NOMO-1 (cell line): ENCODE data around the gene APOBR.
A peak's percentile ranks its signal among the peaks of the same experiment; 100 is the strongest.
"Not testable (repeated sequence)": the region's sequence is repeated elsewhere in the genome, so short reads cannot be mapped to it uniquely, and the experiment has no call there.

Experiments
- DNase-seq, 2 experiments: peaks; one replicate each; lab custom pipeline; 2025; ENCODE audit not compliant: unreplicated experiment in 2 of 2; lab: John Stamatoyannopoulos, UW

The APOBR gene, protein sequence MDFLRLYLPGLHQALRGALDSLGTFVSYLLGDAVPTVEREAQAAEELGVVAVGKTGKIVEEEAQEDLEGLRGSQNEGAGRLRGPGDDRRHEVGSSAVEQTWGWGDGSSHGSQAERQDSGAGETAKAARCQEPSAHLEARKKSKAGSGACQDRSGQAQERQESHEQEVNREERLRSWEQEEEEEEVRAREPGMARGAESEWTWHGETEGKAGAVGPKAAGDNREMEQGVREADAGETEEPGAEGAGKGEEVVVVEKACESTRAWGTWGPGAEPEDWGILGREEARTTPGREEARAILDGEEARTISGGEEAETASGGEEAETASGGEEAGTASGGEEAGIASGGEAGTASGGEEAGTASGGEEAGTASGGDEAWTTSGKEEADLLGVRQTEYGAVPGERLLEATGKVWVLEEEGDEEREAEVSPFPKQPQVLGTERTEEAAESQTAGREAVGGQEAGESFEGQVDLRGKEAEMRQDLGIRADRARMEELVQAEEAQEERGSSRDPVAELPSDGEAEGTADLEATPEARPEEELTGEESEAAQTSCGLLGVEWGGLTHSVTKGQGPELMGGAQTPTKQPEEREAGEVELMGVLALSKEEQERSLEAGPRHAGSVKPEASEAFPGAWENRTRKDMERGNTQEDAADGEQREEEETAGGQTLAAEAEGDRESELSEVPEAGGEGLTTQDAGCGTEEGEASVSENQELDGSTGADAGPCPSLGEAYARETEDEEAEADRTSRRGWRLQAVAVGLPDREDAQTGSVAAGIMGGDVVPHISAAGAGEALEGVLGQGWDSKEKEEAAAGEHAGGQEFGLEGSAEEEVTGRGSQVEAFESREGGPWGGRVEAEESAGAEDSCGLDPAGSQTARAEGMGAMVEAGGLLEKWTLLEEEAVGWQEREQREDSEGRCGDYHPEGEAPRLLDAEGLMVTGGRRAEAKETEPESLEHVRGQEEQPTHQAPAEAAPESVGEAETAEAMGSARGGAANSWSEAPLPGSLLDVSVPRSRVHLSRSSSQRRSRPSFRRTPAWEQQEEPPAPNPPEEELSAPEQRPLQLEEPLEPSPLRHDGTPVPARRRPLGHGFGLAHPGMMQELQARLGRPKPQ

GRCh38 chr16:28494121-28494851 lies at the start of gene APOBR:
TSS of gene APOBR (plus strand) at chr16:28494643. CDS start at chr16:28494682, 39 bp downstream.
- peak; percentile 98 to 99 for DNase-seq

DNA sequence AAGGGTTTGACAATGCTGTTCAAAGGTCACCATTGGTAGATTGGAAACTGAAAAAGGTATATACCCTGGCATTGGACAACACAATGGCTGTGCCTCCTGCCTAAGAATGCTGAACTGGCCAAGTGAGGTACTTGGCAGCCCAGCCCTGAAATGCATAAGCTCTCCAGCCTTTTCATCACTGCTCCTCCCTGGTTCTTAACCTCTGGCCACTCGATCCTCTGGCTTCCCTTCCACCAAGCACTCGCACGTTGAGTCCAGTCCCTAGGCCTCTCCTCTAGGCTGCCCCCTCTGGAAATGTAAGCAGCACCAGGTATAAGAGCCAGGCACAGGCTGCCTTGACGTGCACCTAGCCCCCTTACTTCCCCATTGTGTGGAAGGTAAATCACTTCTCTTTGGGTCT lies 48.1 kb upstream of the APOBR start:
- not testable (repeated sequence) for DNase-seq

DNA sequence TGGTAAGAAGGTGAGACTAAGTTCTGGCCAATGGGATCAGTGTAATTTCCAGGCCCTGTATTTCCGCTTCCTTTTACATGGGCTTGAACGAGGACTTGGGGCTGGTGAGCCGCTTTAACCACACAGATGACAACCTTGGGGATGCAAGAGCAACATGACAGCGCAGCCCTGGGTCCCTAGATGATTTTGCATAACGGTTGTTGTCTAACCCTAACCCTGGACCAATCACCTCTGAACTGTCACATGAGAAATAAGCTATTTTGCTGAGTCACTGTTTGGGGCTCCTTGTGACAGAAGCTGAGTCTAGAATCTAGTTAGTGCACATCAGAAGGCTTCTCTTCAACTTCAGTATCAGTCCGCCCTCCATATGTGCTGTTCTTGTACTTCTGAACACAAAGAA lies 47.4 kb upstream of the APOBR start:
- DNase-seq = not testable (repeated sequence)

DNA sequence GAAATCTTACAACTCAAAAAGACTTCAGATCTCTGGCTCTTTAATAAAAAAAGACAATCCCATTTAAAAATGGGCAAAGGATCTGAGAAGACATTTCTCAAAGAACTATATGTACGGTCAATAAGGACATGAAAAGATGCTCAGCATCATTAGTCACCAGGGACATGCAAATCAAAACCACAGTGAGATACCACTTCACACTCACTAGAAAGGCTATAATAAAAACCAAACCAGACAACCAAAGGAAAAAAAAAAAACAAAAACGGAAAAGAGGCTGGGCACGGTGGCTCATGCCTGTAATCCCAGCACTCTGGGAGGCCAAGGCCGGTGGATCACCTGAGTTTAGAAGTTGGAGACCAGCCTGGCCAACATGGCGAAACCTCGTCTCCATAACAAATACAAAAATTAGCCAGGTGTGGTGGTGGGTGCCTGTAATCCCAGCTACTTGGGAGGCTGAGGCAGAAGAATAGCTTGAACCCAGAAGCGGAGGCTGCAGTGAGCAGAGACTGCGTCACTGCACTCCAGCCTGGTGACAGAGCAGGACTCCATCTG lies 20.7 kb upstream of the APOBR start:
- no peak for DNase-seq

DNA sequence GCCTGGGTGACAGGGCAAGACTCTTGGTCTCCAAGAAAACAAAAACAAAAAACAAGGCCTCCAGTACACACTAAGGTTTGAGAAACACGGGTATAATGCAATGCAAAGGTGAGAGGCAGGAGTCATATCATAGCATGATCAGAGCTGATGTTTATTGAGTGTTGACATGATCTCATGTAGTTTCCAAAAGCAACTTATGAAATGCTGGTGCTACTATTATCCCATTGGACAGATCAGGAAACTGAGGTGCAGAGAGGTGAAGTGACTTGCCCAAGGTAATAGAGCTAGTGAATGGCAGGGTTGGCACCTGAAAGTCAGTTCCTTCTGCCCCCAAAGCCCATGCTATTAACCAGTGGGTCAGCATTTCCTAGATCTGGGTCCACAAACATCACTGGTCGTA lies 19.2 kb upstream of the APOBR start:
- DNase-seq = no peak

DNA sequence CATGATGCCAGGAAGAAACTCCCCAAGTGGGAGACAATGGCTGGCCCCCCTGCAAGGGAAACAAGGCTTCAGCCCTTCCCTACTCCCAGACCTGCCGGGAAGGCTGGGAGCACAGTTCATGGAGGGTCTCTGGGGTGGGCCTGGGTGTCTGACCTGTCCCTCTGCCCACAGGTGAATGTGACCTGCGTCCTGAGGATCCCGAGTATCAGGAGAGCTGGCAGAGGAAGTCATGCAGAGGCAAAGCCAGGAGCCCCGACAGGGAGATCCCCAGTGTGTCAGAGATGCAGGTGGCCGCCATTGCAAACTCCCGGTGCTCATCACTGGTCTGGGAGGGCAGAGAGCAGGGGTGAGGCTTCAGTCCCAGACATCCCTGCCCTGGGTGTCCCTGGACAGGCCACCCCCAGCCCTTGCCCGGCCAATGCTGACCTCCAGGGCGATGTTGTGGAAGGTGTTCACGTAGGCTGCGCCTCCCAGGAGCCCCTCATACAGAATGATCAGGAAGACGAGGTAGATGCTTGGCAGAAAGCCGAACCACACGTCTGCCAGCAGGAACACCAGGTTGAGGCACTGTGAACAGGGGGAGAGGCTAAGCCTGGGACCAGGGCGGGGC lies 17.0 kb upstream of the APOBR start:
- DNase-seq = no peak

- peak; percentile 30 to 72 for DNase-seq
Observed at GRCh38 chr16:28478506-28479180, 15.8 kb upstream of the APOBR start.

- no peak for DNase-seq
Observed at GRCh38 chr16:28482026-28482425, 12.4 kb upstream of the APOBR start.

DNA sequence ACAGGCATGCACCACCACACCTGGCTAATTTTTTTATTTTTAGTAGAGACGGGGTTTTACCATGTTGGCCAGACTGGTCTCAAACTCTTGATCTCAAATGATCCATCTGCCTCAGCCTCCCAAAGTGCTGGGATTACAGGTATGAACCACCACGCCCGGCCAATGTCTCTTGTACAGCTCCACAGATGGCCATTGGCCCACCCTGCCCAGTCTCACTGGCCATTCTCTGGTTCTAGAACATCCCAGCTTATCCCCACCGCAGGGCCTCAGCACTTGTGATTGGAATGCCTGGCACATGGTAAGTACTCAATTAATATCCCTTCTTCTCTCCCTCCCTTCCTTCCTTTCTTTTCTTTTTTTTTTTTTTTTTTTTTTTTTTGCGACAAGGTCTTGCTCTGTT lies 11.1 kb upstream of the APOBR start:
- not testable (repeated sequence) for DNase-seq

DNA sequence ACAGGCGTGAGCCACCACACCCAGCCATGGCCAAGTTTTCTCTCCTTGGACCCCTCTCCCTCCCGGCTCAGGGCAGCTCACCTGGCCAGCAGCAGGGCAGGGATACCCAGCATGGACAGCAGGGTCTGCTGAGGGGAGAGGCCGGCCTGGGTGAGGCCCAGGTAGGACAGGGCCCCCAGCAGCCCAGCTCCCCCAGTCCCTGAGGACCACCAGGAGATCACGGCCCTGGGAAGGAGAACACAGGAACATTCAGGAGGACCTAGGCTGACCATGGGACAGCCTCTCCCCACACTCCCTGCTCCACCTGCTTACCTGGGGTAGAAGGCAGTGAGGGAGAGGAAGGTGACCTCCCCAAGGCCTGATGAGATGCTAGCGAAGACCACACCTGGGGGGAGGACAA lies 8.2 kb upstream of the APOBR start:
- DNase-seq = no peak

DNA sequence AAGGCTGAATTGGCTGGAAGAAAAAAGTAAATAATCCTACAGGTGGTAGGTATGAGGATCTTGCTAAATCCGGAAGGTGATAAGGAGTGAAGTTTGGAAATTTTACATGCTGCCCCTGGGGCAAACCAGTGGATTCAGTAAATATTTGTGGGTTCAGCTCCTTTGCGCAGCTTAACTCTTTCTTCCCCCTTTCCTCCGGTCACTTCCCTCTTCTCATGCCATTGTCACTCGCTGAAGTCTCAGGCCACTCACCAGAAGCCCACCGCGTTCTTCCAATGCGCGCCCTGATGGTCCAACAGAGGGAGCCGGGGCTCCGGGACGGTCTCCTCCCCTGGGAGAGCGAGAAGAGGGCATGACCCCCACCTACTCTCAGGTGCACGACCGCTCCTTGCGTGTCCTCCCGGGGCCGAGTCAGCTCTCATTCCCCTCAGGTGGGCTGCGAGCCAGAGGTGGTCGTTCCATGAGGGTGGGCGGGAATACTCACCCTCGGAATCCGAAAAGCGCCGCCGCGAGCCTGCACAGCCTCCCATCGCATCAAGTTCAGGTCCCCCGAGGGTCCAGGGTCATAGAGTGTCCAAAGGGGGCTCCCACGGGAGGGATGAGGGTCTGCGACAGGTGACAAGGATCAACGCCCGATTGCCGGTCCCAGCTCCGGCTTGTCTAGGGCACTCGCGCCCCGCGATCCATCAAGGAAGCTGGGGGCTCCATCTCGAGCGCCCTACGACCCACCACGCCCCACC lies 3.0 kb upstream of the APOBR start:
- DNase-seq = peak; percentile 65 to 78

GRCh38 chr16:28491970-28492474 lies 2.4 kb upstream of the APOBR start, which contains the start of gene CLN3:
TSS of gene CLN3 (minus strand) at chr16:28492074. CDS start at chr16:28491759, 315 bp downstream.
- DNase-seq = peak; percentile 91 to 97

DNA sequence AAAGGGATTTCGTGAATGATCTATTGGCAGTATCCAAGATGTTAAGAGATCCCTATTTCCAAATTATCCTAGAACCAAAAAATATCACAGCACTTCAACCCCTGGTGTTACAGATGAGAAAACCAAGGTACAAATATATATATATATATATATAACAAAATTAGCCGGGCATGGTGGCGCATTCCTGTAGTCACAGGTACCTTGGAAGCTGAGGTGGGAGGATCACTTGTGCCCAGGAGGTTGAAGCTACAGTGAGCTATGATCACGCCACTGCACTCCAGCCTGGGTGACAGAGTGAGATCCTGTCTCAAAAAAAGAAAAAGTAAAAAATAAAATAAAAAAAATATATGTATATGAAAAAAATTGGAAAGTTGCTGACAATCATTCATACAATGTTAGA lies 1.9 kb upstream of the APOBR start:
- DNase-seq = no peak

DNA sequence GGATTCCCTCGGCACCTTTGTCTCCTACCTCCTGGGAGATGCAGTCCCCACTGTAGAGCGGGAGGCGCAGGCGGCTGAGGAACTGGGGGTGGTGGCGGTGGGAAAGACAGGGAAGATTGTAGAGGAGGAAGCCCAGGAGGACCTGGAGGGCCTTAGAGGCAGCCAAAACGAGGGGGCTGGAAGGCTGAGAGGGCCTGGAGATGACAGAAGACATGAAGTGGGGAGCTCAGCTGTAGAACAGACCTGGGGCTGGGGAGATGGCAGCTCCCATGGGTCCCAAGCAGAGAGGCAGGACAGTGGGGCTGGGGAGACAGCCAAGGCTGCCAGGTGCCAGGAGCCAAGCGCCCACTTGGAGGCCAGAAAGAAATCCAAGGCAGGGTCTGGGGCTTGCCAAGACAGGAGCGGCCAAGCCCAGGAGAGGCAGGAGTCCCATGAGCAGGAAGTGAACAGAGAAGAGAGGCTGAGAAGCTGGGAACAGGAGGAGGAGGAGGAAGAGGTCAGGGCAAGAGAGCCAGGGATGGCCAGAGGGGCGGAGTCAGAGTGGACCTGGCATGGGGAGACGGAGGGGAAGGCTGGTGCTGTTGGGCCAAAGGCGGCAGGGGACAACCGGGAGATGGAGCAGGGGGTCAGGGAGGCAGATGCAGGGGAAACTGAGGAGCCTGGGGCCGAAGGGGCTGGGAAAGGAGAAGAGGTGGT lies 803 bp downstream of the APOBR start:
- DNase-seq = peak in 1 of 2 experiments; percentile 37

DNA sequence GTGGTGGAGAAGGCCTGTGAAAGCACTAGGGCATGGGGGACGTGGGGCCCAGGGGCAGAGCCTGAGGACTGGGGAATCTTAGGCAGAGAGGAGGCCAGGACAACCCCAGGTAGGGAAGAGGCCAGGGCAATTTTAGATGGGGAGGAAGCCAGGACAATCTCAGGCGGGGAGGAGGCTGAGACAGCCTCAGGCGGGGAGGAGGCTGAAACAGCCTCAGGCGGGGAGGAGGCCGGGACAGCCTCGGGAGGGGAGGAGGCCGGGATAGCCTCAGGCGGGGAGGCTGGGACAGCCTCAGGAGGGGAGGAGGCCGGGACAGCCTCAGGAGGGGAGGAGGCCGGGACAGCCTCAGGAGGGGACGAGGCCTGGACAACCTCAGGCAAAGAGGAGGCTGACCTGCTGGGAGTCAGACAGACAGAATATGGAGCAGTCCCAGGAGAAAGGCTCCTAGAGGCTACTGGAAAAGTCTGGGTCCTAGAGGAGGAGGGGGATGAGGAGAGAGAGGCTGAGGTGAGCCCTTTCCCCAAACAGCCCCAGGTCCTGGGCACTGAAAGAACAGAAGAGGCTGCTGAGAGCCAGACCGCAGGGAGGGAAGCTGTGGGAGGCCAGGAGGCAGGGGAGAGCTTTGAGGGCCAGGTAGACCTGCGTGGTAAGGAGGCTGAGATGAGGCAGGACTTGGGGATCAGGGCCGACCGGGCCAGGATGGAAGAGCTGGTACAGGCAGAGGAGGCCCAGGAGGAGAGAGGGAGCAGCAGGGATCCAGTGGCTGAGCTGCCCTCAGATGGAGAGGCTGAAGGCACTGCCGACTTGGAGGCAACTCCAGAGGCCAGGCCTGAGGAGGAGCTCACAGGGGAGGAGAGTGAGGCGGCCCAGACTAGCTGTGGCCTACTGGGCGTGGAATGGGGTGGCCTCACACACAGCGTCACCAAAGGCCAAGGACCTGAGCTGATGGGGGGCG lies 1.6 kb downstream of the APOBR start:
- no peak for DNase-seq

DNA sequence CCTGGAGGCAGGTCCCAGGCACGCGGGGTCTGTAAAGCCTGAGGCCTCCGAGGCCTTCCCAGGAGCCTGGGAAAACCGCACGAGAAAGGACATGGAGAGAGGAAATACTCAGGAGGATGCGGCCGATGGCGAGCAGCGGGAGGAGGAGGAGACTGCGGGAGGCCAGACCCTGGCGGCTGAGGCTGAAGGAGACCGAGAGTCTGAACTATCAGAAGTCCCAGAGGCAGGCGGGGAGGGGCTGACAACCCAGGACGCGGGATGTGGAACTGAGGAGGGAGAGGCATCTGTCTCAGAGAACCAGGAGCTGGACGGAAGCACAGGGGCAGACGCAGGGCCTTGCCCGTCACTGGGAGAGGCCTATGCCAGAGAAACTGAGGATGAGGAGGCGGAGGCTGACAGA lies 2.4 kb downstream of the APOBR start:
- DNase-seq = no peak

GRCh38 chr16:28497386-28497785 lies 2.9 kb downstream of the APOBR start:
- no peak for DNase-seq
